H1 (cell line): ENCODE results near the gene CST5. TPM values are rescaled to one million over a fixed set of nuclear protein-coding genes. Genes with fewer than 3 reads are reported as not detected.

Source experiments
- CTCF ChIA-PET: fragments of 300-600 bp; sonication (Branson Sonifier 250); formaldehyde crosslinking; loops from one replicate; lab custom pipeline; 2021; ENCODE audit not compliant: partially characterized antibody; lab: Charles Lee
- POLR2A ChIA-PET: fragments of 300-600 bp; sonication (Branson Sonifier 250); formaldehyde crosslinking; loops from one replicate; lab custom pipeline; 2021; ENCODE audit warnings: inconsistent platforms; ENCODE audit not compliant: partially characterized antibody; lab: Charles Lee
- DNase-seq, 2 experiments: peaks; one replicate each; pipeline versions ENCODE4 v3.0.0 to v3.0.0-alpha.2; 2010 to 2022; ENCODE audit warnings: low spot score in 2 of 2, low read depth in 1 of 2, mixed read lengths in 1 of 2
- FAIRE-seq: peaks from 2 replicates; lab custom pipeline; 2011; peaks lifted over from hg19 to GRCh38; lab: Jason Lieb, UNC
- H2AFZ ChIP-seq: 2 replicates; pipeline ENCODE4 v1.8.1; 2012; ENCODE audit warnings: low read length, inconsistent platforms
- H2AK5ac ChIP-seq: 2 replicates; pipeline ENCODE4 v1.6.1; 2013; ENCODE audit warnings: low read depth, low read length
- H2BK120ac ChIP-seq: replicated peaks from 2 replicates; pipeline ENCODE3; 2013; ENCODE audit warnings: low read depth, low read length, inconsistent platforms
- H2BK12ac ChIP-seq: 2 replicates; pipeline ENCODE4 v1.6.1; 2013; ENCODE audit warnings: low read depth, low read length
- H2BK15ac ChIP-seq: 2 replicates; pipeline ENCODE4 v1.6.1; 2013; ENCODE audit warnings: low read length
- H2BK20ac ChIP-seq: 2 replicates; pipeline ENCODE4 v1.6.1; 2013; ENCODE audit warnings: low read length
- H2BK5ac ChIP-seq: 2 replicates; pipeline ENCODE4 v1.6.1; 2013; ENCODE audit warnings: low read depth, low read length
- H3K14ac ChIP-seq: 2 replicates; pipeline ENCODE4 v1.6.1; 2013; ENCODE audit warnings: inconsistent platforms; ENCODE audit not compliant: insufficient read length
- H3K18ac ChIP-seq: 2 replicates; pipeline ENCODE4 v1.6.1; 2013; ENCODE audit warnings: low read length; ENCODE audit errors: extremely low read depth
- H3K23ac ChIP-seq: 2 replicates; pipeline ENCODE4 v1.6.1; 2013; ENCODE audit warnings: inconsistent platforms; ENCODE audit not compliant: insufficient read length
- H3K23me2 ChIP-seq: 2 replicates; pipeline ENCODE4 v1.6.1; 2013; ENCODE audit warnings: low read depth, low read length
- H3K27ac ChIP-seq: 2 replicates; pipeline ENCODE4 v1.6.1; 2011; ENCODE audit warnings: low read depth, low read length, inconsistent platforms
- H3K27me3 ChIP-seq, 4 experiments: replicated peaks in 1 of 4; 1 replicate in 1 of 4; 2 replicates in 3 of 4; pipeline versions ENCODE4 v1.6.1 to v1.8.1; 2011 to 2013; ENCODE audit warnings: low read length in 3 of 4, mild to moderate bottlenecking in 3 of 4, inconsistent platforms in 2 of 4, mixed read lengths in 2 of 4, moderate library complexity in 1 of 4; ENCODE audit not compliant: control insufficient read depth in 3 of 4, insufficient read depth in 3 of 4; ENCODE audit errors: extremely low read depth in 1 of 4
- H3K36me3 ChIP-seq, 4 experiments: 2 replicates each; pipeline versions ENCODE4 v1.6.1 to v1.8.1; 2011 to 2013; ENCODE audit warnings: mild to moderate bottlenecking in 4 of 4, low read length in 3 of 4, moderate library complexity in 2 of 4, control low read depth in 1 of 4, inconsistent platforms in 1 of 4; ENCODE audit not compliant: insufficient read depth in 4 of 4, control insufficient read depth in 2 of 4
- H3K4ac ChIP-seq: replicated peaks from 2 replicates; pipeline ENCODE3; 2013; ENCODE audit warnings: low read length, low read depth, mixed read lengths, inconsistent platforms; ENCODE audit not compliant: insufficient read length
- H3K4me1 ChIP-seq, 4 experiments: replicated peaks in 1 of 4; 1 replicate in 1 of 4; 2 replicates in 3 of 4; pipeline versions ENCODE4 v1.6.1 to v1.8.1; 2011 to 2013; ENCODE audit warnings: low read length in 3 of 4, inconsistent platforms in 2 of 4, mixed read lengths in 1 of 4; ENCODE audit not compliant: insufficient read depth in 4 of 4, control insufficient read depth in 3 of 4
- H3K4me2 ChIP-seq, 2 experiments: 2 replicates each; pipeline versions ENCODE4 v1.6.1 to v1.8.1; 2011 to 2013; ENCODE audit warnings: low read depth in 2 of 2, low read length in 2 of 2, control low read depth in 1 of 2, inconsistent platforms in 1 of 2, mild to moderate bottlenecking in 1 of 2; ENCODE audit not compliant: insufficient read depth in 1 of 2
- H3K4me3 ChIP-seq, 4 experiments: fragments of 200-600, 300-600 bp in 1 of 4; sonication (generic), shearing (Covaris generic), sonication (Bioruptor Twin) in 1 of 4; 2 replicates each; pipeline versions ENCODE4 v1.5.1 to v1.8.1; 2011 to 2016; ENCODE audit warnings: low read length in 4 of 4, low read depth in 3 of 4, control low read depth in 2 of 4, inconsistent platforms in 2 of 4, mild to moderate bottlenecking in 2 of 4, mixed read lengths in 1 of 4, moderate library complexity in 1 of 4; ENCODE audit not compliant: insufficient read depth in 2 of 4; ENCODE audit errors: extremely low read depth in 1 of 4
- H3K56ac ChIP-seq: replicated peaks from 2 replicates; pipeline ENCODE3; 2013; ENCODE audit warnings: low read depth, mild to moderate bottlenecking, mixed read lengths, low read length, inconsistent platforms; ENCODE audit not compliant: insufficient read length
- H3K79me1 ChIP-seq: 2 replicates; pipeline ENCODE4 v1.6.1; 2013; ENCODE audit warnings: low read depth, low read length, control low read depth
- H3K79me2 ChIP-seq, 2 experiments: 2 replicates each; pipeline versions ENCODE4 v1.6.1 to v1.8.1; 2012 to 2013; ENCODE audit warnings: low read length in 2 of 2, mild to moderate bottlenecking in 2 of 2, inconsistent platforms in 1 of 2; ENCODE audit not compliant: insufficient read depth in 2 of 2, control insufficient read depth in 1 of 2
- H3K9ac ChIP-seq, 4 experiments: replicated peaks in 1 of 4; 1 replicate in 1 of 4; 2 replicates in 3 of 4; pipeline versions ENCODE4 v1.6.1 to v1.8.1; 2011 to 2013; ENCODE audit warnings: low read depth in 3 of 4, low read length in 3 of 4, control low read depth in 2 of 4, mild to moderate bottlenecking in 2 of 4, moderate library complexity in 2 of 4, inconsistent platforms in 1 of 4; ENCODE audit errors: extremely low read depth in 1 of 4
- H3K9me3 ChIP-seq, 2 experiments: 2 replicates each; pipeline versions ENCODE4 v1.6.1 to v1.8.1; 2012 to 2013; ENCODE audit warnings: mild to moderate bottlenecking in 2 of 2, moderate library complexity in 2 of 2, control low read depth in 1 of 2, inconsistent platforms in 1 of 2, low read depth in 1 of 2, low read length in 1 of 2, mixed read lengths in 1 of 2; ENCODE audit not compliant: insufficient read depth in 2 of 2
- H4K20me1 ChIP-seq, 2 experiments: replicated peaks in 1 of 2; 2 replicates each; pipeline versions ENCODE3 to v1.8.1; 2011 to 2013; ENCODE audit warnings: inconsistent platforms in 2 of 2, low read length in 2 of 2, mild to moderate bottlenecking in 1 of 2; ENCODE audit not compliant: insufficient read depth in 2 of 2, control insufficient read depth in 1 of 2
- H4K5ac ChIP-seq: 2 replicates; pipeline ENCODE4 v1.6.1; 2013; ENCODE audit warnings: low read length, low read depth, mixed read lengths, inconsistent platforms; ENCODE audit not compliant: insufficient read length
- H4K8ac ChIP-seq: 2 replicates; pipeline ENCODE4 v1.8.0; 2013; ENCODE audit warnings: mild to moderate bottlenecking, moderate library complexity, low read length, inconsistent platforms; ENCODE audit not compliant: insufficient read depth; ENCODE audit errors: extremely low read depth
- H4K91ac ChIP-seq: replicated peaks from 2 replicates; pipeline ENCODE3; 2013; ENCODE audit warnings: low read length, mixed read lengths, inconsistent platforms; ENCODE audit not compliant: insufficient read length
- ATF2 ChIP-seq: IDR thresholded peaks from 2 replicates; pipeline ENCODE4 v1.6.1; 2012; ENCODE audit warnings: low read length, inconsistent platforms
- EZH2 ChIP-seq: fragments of 200-600 bp; sonication (generic); IDR thresholded peaks from 2 replicates; pipeline ENCODE4 v1.7.1; 2012; ENCODE audit warnings: low read depth, mild to moderate bottlenecking, moderate library complexity, low read length, inconsistent platforms; ENCODE audit not compliant: severe bottlenecking
- KDM5A ChIP-seq: fragments of 200-600 bp; IDR thresholded peaks from 2 replicates; pipeline ENCODE4 v1.7.1; 2012; ENCODE audit warnings: mild to moderate bottlenecking, low read length, inconsistent platforms, mixed read lengths
- NANOG ChIP-seq: IDR thresholded peaks from 2 replicates; pipeline ENCODE4 v1.6.1; 2011; ENCODE audit warnings: low read length, low read depth, mild to moderate bottlenecking, inconsistent platforms; ENCODE audit not compliant: insufficient read depth, poor library complexity, severe bottlenecking
- NRF1 ChIP-seq: IDR thresholded peaks from 2 replicates; pipeline ENCODE4 v1.6.1; 2011; ENCODE audit warnings: mild to moderate bottlenecking, low read depth, low read length, improper control_type of control experiment
- RAD21 ChIP-seq, 2 experiments: IDR thresholded peaks in 1 of 2; conservative IDR thresholded peaks in 1 of 2; 2 replicates each; pipeline ENCODE4 v1.6.1; 2011; ENCODE audit warnings: low read depth in 2 of 2, low read length in 2 of 2, improper control_type of control experiment in 1 of 2, inconsistent platforms in 1 of 2, mild to moderate bottlenecking in 1 of 2, moderate library complexity in 1 of 2
- RBBP5 ChIP-seq: IDR thresholded peaks from 2 replicates; pipeline ENCODE4 v1.7.1; 2012; ENCODE audit warnings: low read depth, mild to moderate bottlenecking, inconsistent platforms, low read length, moderate library complexity, borderline replicate concordance
- SIRT6 ChIP-seq: IDR thresholded peaks from one replicate; pipeline ENCODE4 v1.7.1; 2012; ENCODE audit warnings: low read length, inconsistent platforms
- SP1 ChIP-seq: IDR thresholded peaks from 2 replicates; pipeline ENCODE4 v1.6.1; 2011; ENCODE audit warnings: low read depth, low read length
- SP2 ChIP-seq: IDR thresholded peaks from 2 replicates; pipeline ENCODE4 v1.6.1; 2012; ENCODE audit warnings: mild to moderate bottlenecking, low read length, inconsistent platforms
- SRF ChIP-seq: IDR thresholded peaks from 2 replicates; pipeline ENCODE4 v1.6.1; 2011; ENCODE audit warnings: mild to moderate bottlenecking, low read depth, low read length, moderate library complexity
- TBP ChIP-seq: IDR thresholded peaks from 2 replicates; pipeline ENCODE4 v1.6.1; 2011; ENCODE audit warnings: low read depth, low read length, improper control_type of control experiment
- WGBS, 2 experiments: shearing (Covaris generic) in 1 of 2; methylation state at CpG; one replicate each; pipeline versions ENCODE4 v1.1.6 to v1.1.7; 2013 to 2015; ENCODE audit warnings: low lambda C conversion rate in 2 of 2, mixed read lengths in 2 of 2, inconsistent platforms in 1 of 2, low coverage in 1 of 2, missing lambda C conversion rate in 1 of 2; ENCODE audit not compliant: insufficient replicate concordance in 2 of 2, insufficient coverage in 1 of 2, insufficient read length in 1 of 2; ENCODE audit errors: extremely low coverage in 1 of 2, missing lambda C conversion rate in 1 of 2; 5-methylcytosine and 5-hydroxymethylcytosine counted together
- polyA plus RNA-seq, 7 experiments: library from polyadenylated mRNA; depleted of rRNA in 3 of 7; stranded (reverse) in 5 of 7; unstranded in 2 of 7; fragments of >200 nt in 5 of 7; fragments of 200-250 nt in 2 of 7; gene quantifications; 1 replicate in 5 of 7; 2 replicates in 1 of 7; 4 replicates in 1 of 7; pipeline versions ENCODE4 v1.2.1 to v1.2.3, GENCODE V29; 2011 to 2013; ENCODE audit warnings: missing spikeins in 2 of 7, mixed read lengths in 2 of 7
- total RNA-seq: library from RNA; stranded (reverse); fragmentation: NEBNext Ultra II Directional; extraction: Animal tissue kit (Norgen Biotek cat#: 25700); gene quantifications from 2 replicates; pipeline ENCODE4 v1.2.1, GENCODE V29; 2021

CST5 gene
- total and polyA plus RNA-seq, 2 of the 8 experiments (the other 6 are each of a cell fraction or from before 2014, with no cell fraction given), result not detected

DNA sequence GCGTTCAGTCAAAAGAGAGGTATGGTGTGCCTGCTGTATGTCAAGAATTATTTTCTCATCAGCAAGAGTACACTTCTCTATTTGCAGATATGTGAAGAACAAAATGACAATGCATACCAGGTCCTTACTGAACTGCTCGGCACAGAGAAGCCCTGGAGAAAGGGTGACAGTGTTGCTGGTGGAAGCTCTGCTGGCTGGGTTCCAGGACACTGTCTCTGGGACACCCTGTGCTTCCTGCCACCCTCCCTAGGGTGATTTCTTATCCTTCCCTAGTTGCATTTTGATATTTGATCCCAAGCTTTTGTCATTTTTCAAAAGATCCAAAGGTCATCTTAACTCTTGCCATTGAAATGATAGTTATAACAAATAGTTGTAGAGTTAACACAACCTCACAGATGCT lies 8.3 kb upstream of the CST5 start:
- no peak overlapping the region for H3K23ac ChIP-seq
- H4K91ac ChIP-seq, result no peak overlapping the region
- no peak overlapping the region for H3K27ac ChIP-seq
- H2BK20ac ChIP-seq, result no peak overlapping the region
- no peaks in the 10 kb centered on the region for H3K79me2 ChIP-seq
- H3K27me3 ChIP-seq, result no peaks in the 10 kb centered on the region; a peak in 1 of 7 replicates
- no peak overlapping the region for H3K18ac ChIP-seq
- ChIA-PET CTCF (interaction anchor here (0.9 to 3.9 kb wide), 7 partner anchors 9 to 273 kb away, joined by 3 to 25 read pairs (median 8); partner anchors contain the start of gene CST5), POLR2A (no interaction called here)
- H3K4ac ChIP-seq, result no peak overlapping the region
- H3K9me3 ChIP-seq, result no peaks in the 10 kb centered on the region; a peak in 1 of 4 replicates
- no peak overlapping the region for H2BK5ac ChIP-seq
- 81% methylated on average over 2 of the region's 2 CpGs; no CpG with 5 or more reads in 1 of the 2 experiments for WGBS, 2 experiments
- no peaks in the 10 kb centered on the region for H3K4me1 ChIP-seq
- no peaks in the 10 kb centered on the region; the same call in 1 of the 2 replicates for H3K79me1 ChIP-seq
- H3K4me3 ChIP-seq, result no peak overlapping the region
- H4K8ac ChIP-seq, result no peak overlapping the region
- no peak overlapping the region for H2BK12ac ChIP-seq
- no peak overlapping the region for H3K9ac ChIP-seq
- no peak overlapping the region for H3K4me2 ChIP-seq
- H2AK5ac ChIP-seq, result no peak overlapping the region
- H4K5ac ChIP-seq, result no peak overlapping the region
- H3K56ac ChIP-seq, result no peak overlapping the region
- peaks cover 8% of the 10 kb centered on the region; the same call in 1 of the 2 replicates for H3K23me2 ChIP-seq
- no peaks in the 10 kb centered on the region for H4K20me1 ChIP-seq
- no peak overlapping the region for H2AFZ ChIP-seq
- DNase-seq, result no peak
- no peak overlapping the region for H3K14ac ChIP-seq
- H2BK120ac ChIP-seq, result no peak overlapping the region
- no peaks in the 10 kb centered on the region for H3K36me3 ChIP-seq
- FAIRE-seq, result no peak
- no peak overlapping the region for H2BK15ac ChIP-seq
- no peak for TF ChIP-seq RBBP5
- TF ChIP-seq TBP, result no peak
- TF ChIP-seq EZH2, result no peak
- no peak for TF ChIP-seq SIRT6
- TF ChIP-seq RAD21 (IDR thresholded peaks at IDR 0.05 in 1 of 2, conservative IDR thresholded peaks at IDR 0.05 in 1 of 2; ENCODE audit: low read depth in 2 of 2, low read length in 2 of 2), result no peak
- no peak for TF ChIP-seq KDM5A
- TF ChIP-seq ATF2, result no peak
- TF ChIP-seq NRF1, result no peak
- TF ChIP-seq SP1, result no peak
- no peak for TF ChIP-seq SP2
- TF ChIP-seq SRF, result no peak
- no peak for TF ChIP-seq NANOG
